Vagina (tissue), 2 donors: ENCODE results near the gene TMEM44. TPM values are rescaled to one million over a fixed set of nuclear protein-coding genes. Genes with fewer than 3 reads are reported as not detected.
"Not testable (repeated sequence)": the region's sequence is repeated elsewhere in the genome, so short reads cannot be mapped to it uniquely, and the experiment has no call there.

ENCODE experiments used
- DNase-seq, 2 donors: peaks; one replicate each; pipeline ENCODE4 v3.0.0-alpha.2; 2017; ENCODE audit errors: extremely low spot score in 2 of 2
- H3K27ac ChIP-seq: fragments of 200-600 bp; sonication (generic); one replicate; pipeline ENCODE4 v1.5.1; 2019
- H3K27me3 ChIP-seq: fragments of 200-600 bp; sonication (generic); one replicate; pipeline ENCODE4 v1.5.1; 2019
- H3K36me3 ChIP-seq, 2 donors: fragments of 200-600 bp; sonication (generic); one replicate each; pipeline ENCODE4 v1.5.1; 2017 to 2019
- H3K4me1 ChIP-seq: fragments of 200-600 bp; sonication (generic); one replicate; pipeline ENCODE4 v1.5.1; 2019
- H3K4me3 ChIP-seq, 2 donors: fragments of 200-600 bp; sonication (generic); 1 replicate in 1 of 2; 2 replicates in 1 of 2; pipeline ENCODE4 v1.5.1; 2016 to 2019
- H3K9me3 ChIP-seq: fragments of 200-600 bp; sonication (generic); one replicate; pipeline ENCODE4 v1.5.1; 2019
- POLR2A ChIP-seq, 2 donors: fragments of 450-650 bp; IDR thresholded peaks; one replicate each; pipeline ENCODE4 v1.6.1; 2017; ENCODE audit warnings: antibody characterized with exemption in 2 of 2, mild to moderate bottlenecking in 2 of 2, moderate library complexity in 2 of 2
- POLR2AphosphoS5 ChIP-seq, 2 donors: sonication (generic); formaldehyde crosslinking; IDR thresholded peaks; one replicate each; pipeline ENCODE4 v1.9.0; 2017; ENCODE audit warnings: antibody characterized with exemption in 2 of 2, mild to moderate bottlenecking in 2 of 2, low read depth in 1 of 2; ENCODE audit not compliant: insufficient read depth in 1 of 2
- intact Hi-C: fragments of 100-400 bp; cut with DNase I; formaldehyde crosslinking; loops from one replicate; pipeline ENCODE4 v1.15.1; 2023
- total RNA-seq: library from RNA; depleted of rRNA; stranded (reverse); fragments of >200 nt; gene quantifications from one replicate; pipeline ENCODE4 v1.2.3, GENCODE V29; 2016
- TF ChIP-seq, protein P1 (sequence below), 3 experiments: fragments of 450-650 bp in 2 of 3; fragments of 200-600 bp in 1 of 3; sonication (generic) in 1 of 3; IDR thresholded peaks; one replicate each; pipeline ENCODE4 v1.5.1; 2017 to 2019; ENCODE audit warnings: antibody characterized with exemption in 3 of 3, mild to moderate bottlenecking in 2 of 3, moderate library complexity in 2 of 3

Gene TMEM44
- total RNA-seq, 1 donor from 2014 or later = 11.0 TPM

DNA sequence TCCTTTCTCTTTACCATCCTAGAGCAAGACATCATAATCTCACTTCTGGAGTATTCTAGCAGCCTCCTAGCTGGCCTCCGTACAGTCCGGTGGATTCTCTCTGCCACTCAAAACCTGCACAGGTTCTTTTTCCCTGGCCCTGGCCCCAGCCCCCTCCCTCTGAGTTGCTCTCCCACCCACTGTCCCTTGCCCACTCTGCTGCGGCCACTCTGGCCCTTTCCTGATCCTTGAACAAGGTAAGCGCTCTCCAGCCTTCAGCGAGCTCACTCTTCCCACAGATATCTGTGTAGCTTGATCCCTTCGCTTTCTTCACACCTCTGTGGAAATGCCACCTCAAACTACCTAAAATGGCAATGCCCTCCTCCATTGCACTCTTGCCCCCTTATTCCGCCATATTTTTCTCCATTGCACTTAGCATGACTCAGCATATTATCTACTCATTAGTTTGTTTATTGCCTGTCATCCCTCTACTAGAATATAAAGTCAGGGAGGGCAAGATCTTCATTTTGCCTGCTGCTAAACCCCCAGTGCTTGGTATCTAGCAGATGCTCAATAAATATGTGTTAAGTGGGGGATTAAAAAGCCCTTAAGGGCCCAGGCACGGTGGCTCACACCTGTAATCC, 80.8 kb downstream of the TMEM44 start:
- H3K4me1 ChIP-seq = no peaks in the 10 kb centered on the region
- no peaks in the 10 kb centered on the region for H3K9me3 ChIP-seq
- H3K4me3 ChIP-seq = no peak overlapping the region
- TF ChIP-seq POLR2AphosphoS5 (IDR thresholded peaks at IDR 0.05; ENCODE audit: insufficient read depth in 1 of 2, low read depth in 1 of 2) = no peak
- no peak for TF ChIP-seq POLR2A (IDR thresholded peaks at IDR 0.05)
- TF ChIP-seq, protein P1, sequence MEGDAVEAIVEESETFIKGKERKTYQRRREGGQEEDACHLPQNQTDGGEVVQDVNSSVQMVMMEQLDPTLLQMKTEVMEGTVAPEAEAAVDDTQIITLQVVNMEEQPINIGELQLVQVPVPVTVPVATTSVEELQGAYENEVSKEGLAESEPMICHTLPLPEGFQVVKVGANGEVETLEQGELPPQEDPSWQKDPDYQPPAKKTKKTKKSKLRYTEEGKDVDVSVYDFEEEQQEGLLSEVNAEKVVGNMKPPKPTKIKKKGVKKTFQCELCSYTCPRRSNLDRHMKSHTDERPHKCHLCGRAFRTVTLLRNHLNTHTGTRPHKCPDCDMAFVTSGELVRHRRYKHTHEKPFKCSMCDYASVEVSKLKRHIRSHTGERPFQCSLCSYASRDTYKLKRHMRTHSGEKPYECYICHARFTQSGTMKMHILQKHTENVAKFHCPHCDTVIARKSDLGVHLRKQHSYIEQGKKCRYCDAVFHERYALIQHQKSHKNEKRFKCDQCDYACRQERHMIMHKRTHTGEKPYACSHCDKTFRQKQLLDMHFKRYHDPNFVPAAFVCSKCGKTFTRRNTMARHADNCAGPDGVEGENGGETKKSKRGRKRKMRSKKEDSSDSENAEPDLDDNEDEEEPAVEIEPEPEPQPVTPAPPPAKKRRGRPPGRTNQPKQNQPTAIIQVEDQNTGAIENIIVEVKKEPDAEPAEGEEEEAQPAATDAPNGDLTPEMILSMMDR (IDR thresholded peaks at IDR 0.05) = no peak
- H3K27ac ChIP-seq = no peak overlapping the region
- H3K27me3 ChIP-seq = no peaks in the 10 kb centered on the region
- H3K36me3 ChIP-seq = no peaks in the 10 kb centered on the region
- intact Hi-C loops = no loop called here
- DNase-seq = no peak

DNA sequence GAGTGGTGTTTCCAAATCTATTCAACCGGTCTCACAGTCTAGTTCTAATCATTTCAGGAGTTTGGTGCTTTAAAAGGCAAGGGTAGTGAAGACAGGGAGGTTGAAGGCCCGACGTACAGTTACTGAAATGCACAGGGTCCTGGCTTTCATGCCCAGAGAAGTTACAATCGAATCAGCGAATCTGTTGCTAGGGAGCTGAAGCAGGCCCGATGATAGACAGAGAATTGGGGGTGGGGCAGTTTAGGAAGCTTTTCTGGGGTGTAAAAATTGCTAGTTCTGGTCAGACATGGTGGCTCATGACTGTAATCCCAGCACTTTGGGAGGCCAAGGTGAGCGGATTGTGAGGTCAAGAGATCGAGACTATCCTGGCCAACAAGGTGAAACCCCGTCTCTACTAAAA, 83.4 kb downstream of the TMEM44 start:
- DNase-seq = no peak
- H3K36me3 ChIP-seq = no peaks in the 10 kb centered on the region
- H3K27me3 ChIP-seq = no peaks in the 10 kb centered on the region
- intact Hi-C loops = no loop called here
- H3K9me3 ChIP-seq = no peaks in the 10 kb centered on the region
- no peak overlapping the region for H3K27ac ChIP-seq
- H3K4me3 ChIP-seq = no peak overlapping the region
- no peaks in the 10 kb centered on the region for H3K4me1 ChIP-seq
- TF ChIP-seq, protein P1 (IDR thresholded peaks at IDR 0.05) = no peak
- TF ChIP-seq POLR2AphosphoS5 (IDR thresholded peaks at IDR 0.05; ENCODE audit: insufficient read depth in 1 of 2, low read depth in 1 of 2) (no peak), POLR2A (IDR thresholded peaks at IDR 0.05) (no peak)

- Histone ChIP-seq H3K4me1 (no peaks in the 10 kb centered on the region), H3K27ac (no peak overlapping the region), H3K27me3 (no peaks in the 10 kb centered on the region), H3K4me3 (no peak overlapping the region), H3K36me3 (no peaks in the 10 kb centered on the region), H3K9me3 (no peaks in the 10 kb centered on the region)
- intact Hi-C loops = no loop called here
- TF ChIP-seq POLR2A (IDR thresholded peaks at IDR 0.05) (no peak), POLR2AphosphoS5 (IDR thresholded peaks at IDR 0.05; ENCODE audit: insufficient read depth in 1 of 2, low read depth in 1 of 2) (no peak)
- TF ChIP-seq, protein P1 (IDR thresholded peaks at IDR 0.05) = no peak
- DNase-seq = no peak
Observed at GRCh38 chr3:194548346-194549321, 84.6 kb downstream of the TMEM44 start.

- no peaks in the 10 kb centered on the region for H3K4me1 ChIP-seq
- no peak for DNase-seq
- no peaks in the 10 kb centered on the region for H3K27me3 ChIP-seq
- H3K4me3 ChIP-seq = no peak overlapping the region
- TF ChIP-seq POLR2AphosphoS5 (IDR thresholded peaks at IDR 0.05; ENCODE audit: insufficient read depth in 1 of 2, low read depth in 1 of 2) (no peak), POLR2A (IDR thresholded peaks at IDR 0.05) (no peak)
- TF ChIP-seq, protein P1 (IDR thresholded peaks at IDR 0.05) = no peak
- intact Hi-C loops = no loop called here
- no peaks in the 10 kb centered on the region for H3K9me3 ChIP-seq
- no peak overlapping the region for H3K27ac ChIP-seq
- H3K36me3 ChIP-seq = no peaks in the 10 kb centered on the region
Observed at GRCh38 chr3:194547042-194547441, 86.2 kb downstream of the TMEM44 start.

DNA sequence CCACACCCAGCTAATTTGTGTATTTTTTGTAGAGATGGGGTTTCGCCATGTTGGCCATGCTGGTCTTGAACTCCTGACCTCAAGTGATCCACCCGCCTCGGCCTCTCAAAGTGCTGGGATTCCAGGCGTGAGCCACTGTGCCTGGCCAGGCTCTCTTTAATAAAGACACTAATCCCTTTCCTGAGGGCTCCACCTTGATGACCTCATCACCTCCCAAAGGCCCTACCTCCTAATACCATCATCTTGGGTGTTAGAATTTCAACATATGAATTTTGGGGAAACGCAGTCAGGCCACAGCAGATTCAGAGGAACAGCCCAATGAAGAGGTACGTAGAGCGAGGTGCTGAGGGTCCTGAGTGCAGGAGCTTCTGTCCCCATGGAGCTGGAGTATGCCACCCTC, 87.7 kb downstream of the TMEM44 start:
- H3K36me3 ChIP-seq, H3K4me3 ChIP-seq, H3K9me3 ChIP-seq, H3K27ac ChIP-seq, intact Hi-C loops, DNase-seq, H3K4me1 ChIP-seq, H3K27me3 ChIP-seq: not testable (repeated sequence)
